Central memory CD4-positive, alpha-beta T cell (primary cell): ENCODE results near the gene PAFAH2.
A peak's percentile ranks its signal among the peaks of the same experiment; 100 is the strongest.
"Not testable (repeated sequence)": the region's sequence is repeated elsewhere in the genome, so short reads cannot be mapped to it uniquely, and the experiment has no call there.

Source experiments
- DNase-seq: peaks from one replicate; pipeline ENCODE4 v3.0.0; 2022

Gene PAFAH2

DNA sequence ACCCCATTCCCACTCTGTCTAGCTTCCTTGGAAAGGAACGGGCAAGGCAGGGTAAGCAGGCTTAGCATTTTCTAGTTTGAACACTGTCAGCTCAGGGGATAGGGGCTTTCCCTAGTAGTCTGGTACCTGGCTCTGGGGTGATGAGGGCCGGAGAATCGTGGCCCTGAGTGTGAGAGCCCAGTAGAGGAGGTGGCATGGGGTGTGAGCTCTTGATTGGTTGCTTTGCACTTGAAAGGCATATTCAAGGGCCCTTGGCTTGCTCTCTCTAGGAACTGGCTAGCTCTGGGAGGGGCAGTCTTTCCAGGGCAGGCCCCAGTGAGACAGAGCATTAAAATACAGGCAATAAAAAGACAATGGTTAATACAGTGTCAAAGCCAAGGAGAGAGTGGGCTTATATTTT, 13.0 kb upstream of the PAFAH2 start:
- no peak for DNase-seq

DNA sequence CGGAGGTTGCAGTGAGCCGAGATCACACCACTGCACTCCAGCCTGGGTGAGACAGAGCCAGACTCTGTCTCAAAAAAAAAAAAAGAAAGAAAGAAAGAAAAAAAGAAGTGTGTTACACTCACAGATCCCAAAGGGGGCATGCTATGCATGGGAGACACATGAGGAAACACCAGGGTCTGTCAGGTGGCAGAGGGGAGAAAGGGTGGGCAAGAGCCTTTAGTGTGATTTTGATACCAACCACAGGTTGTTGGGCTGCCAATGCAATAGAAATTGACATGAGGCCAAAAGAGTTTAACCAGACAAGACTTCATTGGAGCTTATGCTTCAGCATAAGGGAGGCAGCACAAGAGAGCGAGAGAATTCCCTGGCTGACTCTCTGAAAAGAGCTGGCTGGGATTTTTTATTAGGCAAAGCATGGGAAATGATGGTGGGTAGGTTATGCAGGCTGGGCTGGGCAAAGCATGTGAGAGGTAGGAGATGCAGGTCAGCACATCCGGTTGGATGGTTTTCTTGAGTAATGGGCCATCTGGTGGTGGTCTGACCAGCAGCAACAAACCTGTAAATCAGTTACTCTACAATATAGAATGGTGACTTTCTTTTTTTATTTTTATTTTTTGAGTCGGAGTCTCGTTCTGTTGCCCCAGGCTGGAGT, 12.1 kb upstream of the PAFAH2 start:
- no peak for DNase-seq

DNA sequence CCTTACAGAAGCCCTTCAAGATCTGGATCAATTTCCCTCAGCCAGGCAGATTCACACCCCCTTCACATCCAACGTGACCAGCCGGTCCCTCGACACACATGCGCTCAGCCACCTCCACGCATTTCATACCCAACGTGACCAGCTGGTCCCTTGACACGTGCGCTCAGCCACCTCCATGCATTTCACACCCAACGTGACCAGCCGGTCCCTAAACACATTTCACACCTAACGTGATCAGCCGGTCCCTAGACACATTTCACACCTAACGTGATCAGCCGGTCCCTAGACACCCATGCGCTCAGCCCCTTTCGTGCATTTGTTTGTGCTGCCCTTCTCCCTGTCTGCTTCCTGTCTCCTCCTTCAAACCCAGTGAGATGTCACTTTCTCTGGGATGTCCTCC, 8.8 kb upstream of the PAFAH2 start:
- no peak for DNase-seq

DNA sequence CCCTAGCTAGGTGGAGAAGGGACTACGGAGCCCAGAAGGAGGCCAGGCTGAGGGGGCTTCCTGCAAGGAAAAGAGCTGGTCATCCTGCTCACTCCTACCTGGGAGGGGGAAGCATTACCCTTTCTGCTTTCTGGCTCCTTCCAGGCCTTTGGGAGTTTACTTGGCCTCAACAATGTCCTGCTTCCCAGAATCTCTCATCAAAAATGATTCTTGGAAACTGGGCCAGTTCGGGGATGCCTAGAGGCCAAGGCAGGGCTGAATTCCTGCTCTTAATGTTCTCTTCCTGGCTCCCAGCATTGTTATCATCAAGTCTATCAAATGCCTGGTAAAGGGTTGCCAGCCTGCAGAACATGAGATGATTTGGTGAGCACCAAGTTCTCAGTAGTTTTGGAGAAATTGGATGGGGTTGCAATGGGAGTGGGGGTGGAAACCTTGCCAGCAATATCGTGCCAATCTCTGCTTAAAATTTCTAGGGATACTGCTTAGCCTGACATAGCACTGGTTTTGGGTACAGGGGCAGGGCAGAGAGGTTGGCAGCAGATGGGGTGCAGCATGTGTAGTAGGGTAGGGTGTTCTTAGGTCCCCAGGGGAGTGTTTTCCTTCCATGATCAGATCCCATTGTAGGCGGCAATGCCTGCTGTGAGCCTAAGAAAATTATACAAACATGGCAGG, 7.7 kb upstream of the PAFAH2 start:
- DNase-seq, result no peak

DNA sequence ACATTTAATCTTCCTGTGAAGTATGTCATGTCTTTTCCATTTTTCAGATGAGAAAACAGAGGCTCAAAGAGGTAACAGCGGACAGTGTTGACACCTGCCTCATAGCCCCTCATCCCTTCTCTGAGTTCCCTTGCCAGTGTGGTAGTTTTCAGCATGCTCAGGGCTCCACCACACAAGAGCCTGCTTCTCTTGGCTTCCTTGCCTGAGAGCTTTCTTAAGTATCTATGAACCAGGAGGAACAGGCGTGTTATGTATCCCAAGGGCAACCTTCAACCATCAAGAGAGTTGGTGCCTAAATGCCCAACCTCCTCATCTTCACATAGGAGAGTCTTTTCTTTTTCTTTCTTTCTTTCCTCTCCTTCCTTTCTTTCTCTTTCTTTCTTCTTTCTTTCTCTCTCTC, 5.9 kb upstream of the PAFAH2 start:
- DNase-seq, result no peak

DNA sequence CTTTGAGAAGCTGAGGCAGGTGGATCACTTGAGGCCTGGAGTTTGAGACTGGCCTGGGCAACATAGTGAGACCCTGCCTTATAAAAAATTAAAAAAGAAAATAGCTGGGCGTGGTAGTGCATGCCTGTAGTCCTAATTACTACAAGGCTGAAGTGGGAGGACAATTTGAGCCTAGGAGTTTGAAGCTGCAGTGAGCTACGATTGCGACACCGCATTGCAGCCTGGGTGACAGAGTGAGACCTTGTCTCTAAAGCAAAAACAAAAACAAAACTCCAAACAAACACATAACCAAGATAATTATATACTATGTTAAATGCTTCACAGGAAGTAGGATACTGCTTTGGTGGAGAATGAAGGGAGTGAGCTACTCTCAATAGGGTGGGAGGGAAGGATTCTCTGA, 5.4 kb upstream of the PAFAH2 start:
- DNase-seq, result no peak

DNA sequence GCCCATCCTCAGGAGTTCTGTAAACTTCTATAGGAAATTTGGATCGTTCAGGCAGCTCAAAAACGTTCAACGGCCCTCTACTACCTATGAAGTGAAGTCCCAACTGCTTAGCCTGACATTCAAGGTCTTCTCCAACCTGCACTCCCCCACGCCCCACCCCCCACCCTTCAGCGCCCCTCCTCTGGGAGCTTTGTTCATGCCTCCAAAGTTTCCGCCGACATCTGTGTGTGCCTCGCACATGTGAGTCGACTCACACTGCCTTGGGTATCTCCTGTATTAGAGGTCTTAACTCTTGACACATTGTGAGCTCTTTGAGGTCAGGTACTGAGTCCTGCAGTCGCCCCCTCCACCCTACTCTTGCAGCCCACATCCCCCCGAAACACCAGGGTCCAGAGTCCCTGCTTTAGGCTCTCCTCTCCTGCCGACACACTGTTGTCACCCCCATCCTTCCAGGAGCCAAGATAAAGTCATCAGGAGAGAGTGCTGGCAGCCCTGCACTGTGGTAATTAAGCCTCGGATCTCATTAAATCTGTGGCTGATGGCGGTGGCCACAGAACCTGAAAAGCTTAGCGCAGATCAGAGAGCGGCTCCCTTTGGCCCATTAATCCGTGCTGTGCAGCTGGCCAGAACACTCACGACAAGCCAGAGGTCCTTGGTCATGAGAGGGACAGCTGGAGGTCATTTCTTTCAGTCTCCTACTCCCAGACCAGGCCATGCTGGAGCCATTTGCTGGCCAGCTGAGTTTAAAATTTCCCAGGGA, 1.4 kb upstream of the PAFAH2 start:
- no peak for DNase-seq

DNA sequence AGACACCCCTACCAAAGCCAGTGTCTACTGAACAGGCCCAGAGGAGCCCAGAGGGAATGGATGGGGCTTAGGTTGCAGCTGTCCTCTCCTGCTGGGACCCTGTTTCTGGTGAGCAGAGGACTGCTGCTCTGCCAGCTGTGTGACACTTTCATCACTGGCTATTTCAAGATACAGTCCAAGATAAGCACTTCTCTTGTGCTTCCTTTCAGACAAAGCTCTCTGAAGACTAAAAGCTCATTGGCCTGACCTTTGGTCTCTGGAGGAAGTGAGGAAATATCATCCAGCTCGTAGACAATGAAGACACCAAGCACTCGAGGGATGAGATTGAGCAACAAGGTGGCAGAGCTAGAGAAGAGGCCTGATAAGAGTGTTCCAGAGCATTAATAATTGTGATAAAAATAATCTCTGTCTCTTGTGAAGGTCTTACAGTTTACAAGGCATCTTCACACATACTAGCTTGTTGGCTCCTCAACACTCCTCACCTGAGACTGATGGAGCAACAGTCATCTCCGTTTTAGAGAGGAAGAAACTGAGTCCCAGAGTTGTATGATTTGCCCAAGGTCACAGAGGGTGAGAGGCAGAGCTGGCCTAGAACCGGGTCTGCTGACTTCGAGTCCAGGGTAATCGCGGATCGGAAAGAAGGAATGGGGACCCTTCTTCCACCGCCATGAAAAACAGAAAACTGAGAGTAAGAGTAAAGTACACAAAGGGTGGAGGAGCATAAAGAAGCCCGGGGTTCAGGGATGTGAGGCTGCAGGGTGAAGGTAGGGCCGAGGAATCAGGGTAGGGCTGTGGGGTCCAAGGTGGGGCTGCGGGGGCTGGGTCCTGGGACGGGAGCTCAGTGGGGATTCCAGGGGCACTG, 666 bp downstream of the PAFAH2 start:
- DNase-seq, result peak; percentile 7

DNA sequence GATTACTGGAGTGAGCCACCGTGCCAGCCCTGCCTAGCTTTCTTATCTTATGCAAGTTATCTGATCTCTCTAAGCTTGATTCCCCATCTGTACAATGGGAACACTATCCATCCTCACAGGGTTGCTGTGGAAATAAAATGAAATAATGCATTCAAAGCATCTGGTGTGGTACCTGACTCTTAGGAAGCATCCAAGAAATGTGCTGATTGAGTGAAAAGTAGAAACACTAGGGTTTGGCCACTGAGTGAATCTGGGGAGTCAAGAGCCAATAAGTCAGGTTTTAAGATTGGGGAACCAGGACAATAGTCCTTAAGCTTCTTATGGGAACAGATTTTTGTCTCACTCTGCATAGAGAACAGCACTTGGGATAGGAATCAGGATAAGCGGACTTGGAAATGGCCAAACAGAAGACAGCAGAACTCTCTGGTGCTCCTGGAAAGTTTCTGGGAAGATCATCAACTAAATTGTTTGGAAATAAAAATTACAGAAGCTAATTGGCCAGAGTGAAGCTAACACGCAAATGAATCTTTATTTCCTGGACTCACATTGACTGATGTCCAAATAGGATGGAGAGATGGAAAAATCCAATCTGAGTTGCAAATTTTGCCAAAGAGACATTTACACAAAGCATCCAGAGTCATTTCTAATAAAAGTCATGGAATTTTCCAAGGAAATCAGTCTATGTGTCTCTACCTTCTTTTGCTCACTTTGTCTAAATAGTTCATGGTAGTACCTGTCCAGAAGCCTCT, 3.3 kb downstream of the PAFAH2 start:
- DNase-seq, result no peak

DNA sequence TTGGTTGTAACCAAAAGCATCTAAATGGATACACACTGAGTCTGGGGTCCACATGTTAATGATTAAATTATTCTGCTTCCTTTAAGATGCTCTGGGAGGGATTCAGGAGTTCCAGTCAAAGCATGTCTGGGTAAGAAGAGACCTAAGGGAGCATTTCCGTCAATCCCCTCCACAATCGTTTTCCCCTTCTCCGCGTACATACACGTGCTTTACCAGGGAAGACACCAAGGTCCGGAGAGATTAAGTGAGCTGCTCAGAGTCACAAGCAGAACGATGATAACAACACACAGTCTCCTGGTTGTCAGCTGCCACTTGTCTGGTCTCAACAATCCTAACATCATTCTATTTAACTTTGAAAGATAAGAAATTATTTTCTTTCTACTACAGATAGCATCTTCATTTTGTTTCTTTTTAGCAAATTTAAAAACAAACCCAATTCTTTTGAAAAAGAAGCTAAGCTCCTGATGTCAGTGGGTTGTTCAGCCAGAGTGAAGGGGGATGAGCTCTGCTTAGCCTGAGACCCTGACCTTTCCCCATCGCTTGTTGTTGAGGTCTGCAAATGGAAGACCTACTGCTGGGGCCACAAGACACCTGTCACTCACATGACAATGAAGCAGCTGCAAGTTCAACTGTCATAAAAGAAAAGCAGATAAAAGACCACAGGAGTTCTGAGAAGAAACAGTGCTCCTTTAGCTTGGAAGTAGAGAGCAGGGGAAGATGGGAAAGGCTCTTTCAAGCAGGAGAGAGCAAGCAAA, 4.5 kb downstream of the PAFAH2 start:
- no peak for DNase-seq

DNA sequence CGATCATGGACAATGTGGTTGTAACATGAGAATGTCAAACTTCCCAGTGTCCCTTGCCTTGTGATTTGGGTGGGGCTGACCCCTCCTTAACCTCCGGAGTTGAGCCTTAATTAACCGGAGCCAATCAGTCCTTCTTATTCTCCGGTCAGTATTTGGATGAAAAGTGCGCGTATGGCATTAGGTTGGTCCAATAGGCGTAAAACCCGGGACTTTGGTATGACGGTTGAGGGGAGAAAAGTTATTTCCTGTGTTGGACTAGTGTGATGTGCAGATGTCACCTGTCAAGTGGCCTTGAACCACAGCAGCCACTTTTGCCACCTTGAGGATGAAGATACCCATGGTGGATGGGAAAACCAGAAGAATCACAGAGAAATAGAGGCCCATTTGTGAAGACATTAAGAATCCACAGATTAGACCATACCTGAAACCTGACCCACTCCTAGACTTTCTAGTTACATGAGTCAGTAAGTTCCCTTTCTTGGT, 5.1 kb downstream of the PAFAH2 start:
- no peak for DNase-seq

DNA sequence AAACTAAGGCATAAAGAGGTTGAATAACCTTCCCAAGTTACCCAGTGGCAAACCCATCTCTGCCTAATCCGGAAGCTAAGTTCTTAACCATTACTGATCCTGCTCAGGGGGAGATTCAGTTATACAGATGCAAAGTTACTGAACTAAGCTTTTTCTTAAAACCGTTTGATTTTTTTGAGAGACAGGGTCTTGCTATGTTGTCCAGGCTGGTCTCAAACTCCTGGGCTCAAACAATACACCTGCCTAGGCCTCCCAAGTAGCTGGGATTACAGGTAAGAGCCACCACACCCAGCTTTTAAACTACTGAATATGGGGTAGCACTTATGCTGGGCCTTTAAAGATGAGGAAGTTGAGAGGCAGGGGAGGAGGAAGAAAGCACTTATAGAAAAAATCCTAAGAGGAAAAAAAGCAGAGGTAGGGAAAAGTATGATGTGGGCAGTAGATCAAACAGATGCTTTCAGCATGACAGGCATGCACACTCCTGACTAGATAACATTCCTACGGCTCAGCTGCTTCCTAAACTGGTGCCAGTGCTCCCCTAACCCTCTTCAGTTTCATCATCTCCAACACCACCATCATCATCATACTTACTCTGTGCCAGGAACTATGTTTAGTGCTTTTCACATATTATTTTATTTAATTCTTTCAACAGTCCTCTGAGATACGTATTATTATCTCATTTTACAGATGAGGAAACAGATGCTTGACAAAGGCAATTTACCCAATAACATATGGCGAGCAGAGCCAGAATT, 5.8 kb downstream of the PAFAH2 start:
- no peak for DNase-seq

DNA sequence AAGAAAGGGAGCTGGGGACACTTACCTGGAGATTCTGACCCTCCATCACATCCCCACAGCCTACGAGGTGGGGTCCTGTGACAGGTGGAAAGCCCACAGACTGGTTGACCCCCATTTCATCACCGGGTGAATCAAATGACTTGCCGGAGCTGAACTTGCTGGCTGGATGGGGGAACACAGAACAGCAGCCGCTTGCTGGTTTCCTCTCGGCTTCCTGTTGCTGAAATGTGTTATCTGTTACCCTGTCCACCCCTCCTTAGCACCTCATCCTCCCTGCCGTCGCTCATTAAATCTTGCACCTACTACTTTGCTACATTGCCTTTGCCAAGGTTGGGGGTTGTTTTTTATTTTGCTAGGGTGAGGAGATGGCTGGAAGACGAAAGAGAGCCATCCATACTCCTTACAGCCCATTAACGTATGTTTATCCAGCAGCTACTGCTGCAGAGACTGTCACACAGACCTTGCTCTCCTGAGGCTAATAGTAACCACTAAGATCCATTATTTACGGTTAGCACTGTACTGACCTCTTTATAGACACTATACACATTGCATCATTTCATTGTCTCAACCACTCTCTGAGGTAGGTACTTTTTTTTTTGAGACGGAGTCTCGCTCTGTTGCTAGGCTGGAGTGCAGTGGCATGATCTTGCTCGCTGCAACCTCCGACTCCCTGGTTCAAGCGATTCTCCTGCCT, 7.0 kb downstream of the PAFAH2 start:
- DNase-seq, result peak; percentile 35

DNA sequence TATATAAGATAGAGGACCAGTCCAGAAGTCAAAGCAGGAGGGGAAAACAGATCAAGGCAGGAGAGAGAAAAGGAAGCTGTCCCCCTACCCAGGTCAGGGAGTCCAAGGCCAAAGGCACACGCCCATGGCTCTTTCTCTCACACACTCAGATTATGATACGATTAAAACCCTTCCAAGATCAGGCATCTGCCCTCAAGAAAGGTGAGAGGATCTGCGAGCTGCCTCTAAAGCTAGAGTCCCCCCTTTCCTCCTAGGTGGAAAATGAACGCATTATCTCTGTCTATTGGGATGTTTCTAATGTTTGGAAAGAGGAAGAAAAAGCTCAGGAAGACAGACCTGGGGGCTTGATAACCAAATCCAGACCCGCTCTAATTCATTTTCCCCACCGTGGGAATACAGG, 7.6 kb downstream of the PAFAH2 start:
- no peak for DNase-seq

DNA sequence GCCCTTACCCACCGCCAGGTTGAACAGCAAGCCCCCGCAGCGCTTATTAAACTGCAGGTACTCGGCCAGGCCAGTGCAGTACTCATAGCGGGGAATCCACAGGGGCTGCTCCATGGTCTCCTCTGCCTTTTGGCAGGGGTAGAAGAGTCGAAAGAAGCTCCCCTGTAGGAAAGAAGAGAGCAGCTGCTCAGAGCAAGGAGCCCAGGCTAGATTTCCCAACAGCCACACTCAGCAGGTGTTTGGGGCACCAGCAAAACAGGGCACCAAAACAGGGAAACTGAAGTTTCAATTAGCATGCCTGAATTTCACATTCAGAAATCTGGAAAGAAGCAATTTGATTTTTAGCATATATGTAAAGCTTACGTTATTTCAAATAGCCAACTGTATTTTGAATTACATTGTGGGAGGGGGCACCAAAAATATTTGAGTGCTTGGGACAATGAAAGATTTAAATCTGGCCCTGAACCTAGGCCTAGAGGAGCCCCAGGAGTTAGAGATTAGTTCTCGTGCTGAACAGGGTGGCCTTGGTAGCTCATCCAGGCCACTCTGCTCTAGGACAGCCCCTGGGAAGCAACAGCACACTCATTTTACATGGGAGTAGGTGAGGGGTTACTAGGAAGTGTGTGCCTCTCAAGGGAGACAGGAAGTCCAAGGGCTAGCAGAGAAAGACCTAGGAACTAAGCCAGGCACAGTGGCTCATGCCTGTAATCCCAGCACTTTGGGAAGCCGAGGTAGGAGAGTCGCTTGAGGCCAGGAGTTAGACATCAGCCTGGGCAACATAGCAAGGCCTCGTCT, 8.2 kb downstream of the PAFAH2 start:
- no peak for DNase-seq

DNA sequence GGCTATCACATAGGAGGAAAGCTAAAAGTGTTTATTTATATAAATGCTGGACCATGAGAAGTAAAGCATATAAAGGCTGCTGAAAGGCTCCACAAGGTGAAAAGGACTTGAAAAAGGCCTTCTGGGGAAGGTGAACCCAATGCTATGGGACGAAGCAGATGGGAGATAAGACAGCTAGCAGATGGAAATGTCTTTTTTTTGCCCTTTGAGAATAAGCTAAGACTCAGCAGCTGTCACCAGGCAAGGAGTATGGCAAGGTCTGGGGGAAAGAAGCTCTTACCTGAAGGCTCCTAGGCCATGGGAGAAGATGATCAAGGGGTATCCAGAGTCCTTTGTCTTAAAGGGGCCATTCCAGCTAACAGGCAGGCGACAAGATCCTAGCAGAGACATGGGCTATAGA, 9.9 kb downstream of the PAFAH2 start:
- DNase-seq, result no peak

DNA sequence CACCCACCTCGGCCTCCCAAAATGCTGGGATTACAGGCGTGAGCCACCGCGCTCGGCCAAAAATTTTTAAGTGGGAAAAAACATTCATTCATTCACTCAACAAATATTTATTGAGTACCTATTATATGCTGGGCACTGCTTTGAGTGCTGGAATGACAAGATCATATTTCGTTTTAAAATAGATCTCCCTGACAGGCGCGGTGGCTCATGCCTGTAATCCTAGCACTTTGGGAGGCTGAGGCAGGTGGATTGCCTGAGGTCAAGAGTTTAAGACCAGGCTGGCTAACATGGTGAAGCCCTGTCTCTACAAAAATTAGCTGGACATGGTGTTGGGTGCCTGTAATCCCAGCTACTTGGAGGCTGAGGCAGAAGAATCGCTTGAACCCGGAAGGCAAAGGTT, 11.1 kb downstream of the PAFAH2 start:
- DNase-seq, result not testable (repeated sequence)

DNA sequence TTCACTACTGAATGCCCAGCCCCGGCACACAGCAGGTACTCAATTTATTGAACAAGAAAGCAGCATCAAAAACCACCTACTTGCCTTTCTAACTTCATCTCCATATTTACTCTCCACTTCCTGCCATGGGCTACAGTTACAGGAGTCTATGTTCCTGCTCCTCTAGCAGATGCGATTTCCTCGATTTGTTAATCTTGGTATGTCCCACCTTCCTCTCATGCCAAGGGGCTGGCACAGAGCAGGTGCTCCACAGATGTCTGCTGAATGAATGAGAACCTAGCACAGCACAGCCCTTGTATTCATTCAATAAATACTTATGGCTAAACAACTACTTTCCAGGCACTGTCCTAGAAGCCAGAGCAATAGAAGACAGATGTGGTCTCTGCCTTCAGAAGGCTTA, 12.2 kb downstream of the PAFAH2 start:
- DNase-seq, result no peak

DNA sequence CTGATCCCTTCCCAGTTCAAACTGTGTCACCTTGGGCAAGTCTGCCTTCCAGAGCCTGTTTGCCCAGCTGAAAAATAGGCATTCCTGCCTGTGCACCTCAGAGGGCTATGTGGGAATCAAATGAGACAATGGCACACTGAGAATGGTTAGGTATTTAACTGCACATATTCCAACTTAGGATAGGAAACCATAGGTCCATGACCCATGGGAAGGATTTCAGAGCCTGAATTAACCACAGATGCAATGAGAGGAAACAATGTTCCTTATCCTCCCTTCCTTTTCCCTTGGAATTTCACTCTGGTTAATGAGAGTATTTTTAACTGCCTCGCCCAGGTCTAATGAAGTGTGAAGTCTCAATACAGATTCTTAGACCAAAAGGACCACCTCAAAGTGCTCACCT, 12.7 kb downstream of the PAFAH2 start:
- DNase-seq, result no peak
